GM12801 (cell line): ENCODE results near the gene VAV2.

Experiments used
- CTCF ChIP-seq: IDR thresholded peaks from one replicate; pipeline ENCODE4 v1.5.1; 2011; ENCODE audit warnings: control low read depth; ENCODE audit not compliant: insufficient read length; ENCODE audit errors: extremely low read depth

Gene VAV2

DNA sequence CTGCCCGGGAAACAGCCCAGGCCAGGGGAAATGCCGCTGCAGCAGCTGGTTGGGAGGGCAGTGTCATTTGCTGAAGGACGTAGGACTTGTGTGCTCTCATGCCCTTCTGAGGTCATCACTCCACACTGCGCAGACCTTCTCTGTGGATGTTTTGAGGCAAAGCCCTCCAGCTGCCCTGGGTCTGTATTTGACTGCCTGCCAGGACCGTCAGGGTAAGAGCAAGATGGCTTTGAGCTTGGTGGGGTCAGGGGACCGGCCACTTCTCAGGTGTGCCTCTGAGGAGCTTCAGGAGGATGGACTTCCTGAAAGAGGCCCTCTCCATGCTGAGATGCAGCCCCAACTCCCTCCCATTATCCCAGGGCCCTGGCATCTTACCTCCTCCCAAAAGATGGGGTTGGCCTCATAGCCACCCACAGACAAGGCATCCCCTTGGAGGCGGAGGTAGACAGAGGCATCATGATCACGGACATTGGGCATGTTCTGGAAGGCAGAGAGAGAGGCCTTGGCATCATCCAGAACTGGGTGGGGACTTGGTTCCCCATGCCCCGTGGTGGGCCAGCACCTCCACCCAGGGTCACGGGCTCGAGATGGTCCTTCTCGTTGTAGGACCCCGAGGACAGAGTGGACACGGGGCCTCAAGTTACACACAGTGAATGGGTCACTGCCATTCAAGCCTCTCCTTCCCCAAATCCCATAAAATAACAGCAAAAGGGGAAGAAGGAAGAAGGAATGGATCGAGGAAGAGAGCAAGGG is 273.4 kb downstream of the VAV2 start:
- TF ChIP-seq CTCF = no peak

- no peak for TF ChIP-seq CTCF
Measured at GRCh38 chr9:133717113-133718031, 274.8 kb downstream of the VAV2 start.

- TF ChIP-seq CTCF = no peak
Measured at GRCh38 chr9:133716564-133717112, 275.5 kb downstream of the VAV2 start.

DNA sequence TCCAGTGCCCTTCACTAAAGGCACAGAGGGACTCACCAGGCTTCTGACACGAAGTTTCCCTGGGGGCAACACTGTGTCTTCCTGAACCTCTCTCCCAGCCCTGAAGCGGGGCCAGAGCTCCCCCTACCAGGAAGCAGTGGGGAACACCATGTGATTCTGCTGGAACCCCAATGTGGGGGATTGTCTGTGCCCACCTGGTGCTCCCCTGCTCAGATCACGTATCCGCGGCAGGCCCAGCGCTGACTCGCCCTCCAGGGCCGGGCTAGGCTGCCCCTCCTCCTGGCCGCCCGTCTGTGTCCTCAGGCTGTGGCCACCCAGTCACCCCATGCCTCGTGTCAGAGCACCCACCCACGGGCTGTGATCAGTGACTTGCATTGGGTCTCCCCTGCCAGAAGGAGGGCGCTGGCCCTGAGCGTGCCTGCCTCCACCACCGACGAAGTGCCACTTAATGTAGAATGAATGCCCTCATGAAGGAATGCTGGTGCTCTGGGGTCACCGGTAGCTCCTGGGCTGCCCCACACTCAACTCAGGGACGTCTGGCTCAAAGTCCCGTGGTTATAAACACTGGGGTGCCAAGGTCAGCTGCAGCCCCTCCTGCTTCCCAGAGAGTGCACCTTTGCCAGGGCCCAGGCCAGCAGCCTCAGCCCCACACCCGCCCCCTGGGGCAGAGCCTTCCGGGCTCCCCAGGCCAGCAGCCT is 276.1 kb downstream of the VAV2 start:
- no peak for TF ChIP-seq CTCF

DNA sequence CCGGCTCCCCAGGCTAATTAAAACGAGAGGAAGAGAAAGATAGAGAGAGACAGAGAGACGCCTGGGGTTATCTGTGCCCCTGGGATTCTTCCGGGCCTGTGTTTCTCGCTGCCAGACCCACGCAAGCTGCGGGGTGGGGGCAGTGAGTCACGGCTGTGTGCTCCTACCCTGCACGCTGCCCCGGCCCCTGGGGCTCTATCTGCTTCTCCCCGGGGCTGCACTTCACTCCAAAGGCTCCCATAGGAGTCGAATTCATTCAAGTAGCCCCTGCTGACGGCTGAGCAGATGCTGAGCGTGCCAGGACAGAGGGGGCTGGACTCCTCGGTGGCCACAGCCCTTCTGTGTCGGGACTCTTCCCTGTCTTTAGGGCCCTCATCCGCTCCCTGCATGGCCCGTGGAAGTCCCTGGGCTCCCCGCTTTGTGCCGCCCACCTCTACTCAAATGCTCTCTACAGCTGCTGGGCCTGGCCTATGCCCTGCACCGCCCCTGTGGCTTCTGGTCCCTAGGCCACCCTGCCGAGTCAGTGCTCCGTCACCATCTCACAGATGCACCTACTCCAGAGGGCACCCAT is 276.7 kb downstream of the VAV2 start:
- TF ChIP-seq CTCF = no peak

DNA sequence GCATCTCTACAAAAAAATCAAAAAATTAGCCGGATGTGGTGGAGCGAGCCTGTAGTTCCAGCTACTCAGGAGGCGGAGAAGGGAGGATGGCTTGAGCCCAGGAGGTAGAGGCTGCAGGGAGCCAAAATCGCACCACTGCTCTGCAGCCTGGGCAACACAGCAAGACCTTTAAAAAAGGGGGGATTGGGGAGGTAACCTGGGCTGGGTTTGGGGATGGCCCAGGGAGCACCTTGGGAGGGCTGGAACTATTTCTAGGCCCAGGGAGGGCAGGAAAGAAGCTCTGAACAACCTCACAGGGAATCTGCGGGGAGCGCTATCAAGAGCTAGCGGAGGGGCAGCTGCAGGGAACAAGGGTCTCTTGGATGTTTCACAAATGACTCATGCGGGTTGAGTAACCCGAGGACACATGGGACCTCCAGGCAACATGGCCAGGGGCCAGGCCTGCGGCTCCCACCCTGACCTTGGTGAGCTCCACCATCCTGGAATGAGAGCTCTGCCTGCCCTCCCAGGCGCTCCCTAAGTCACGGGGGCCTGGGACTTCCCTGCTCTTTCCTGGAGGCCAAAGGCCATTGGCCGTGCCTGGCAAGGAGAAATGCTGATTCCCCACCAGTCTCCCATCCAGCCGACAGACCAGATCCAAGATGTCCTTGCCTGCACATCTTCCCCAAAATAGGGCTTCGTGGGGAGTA is 277.4 kb downstream of the VAV2 start:
- TF ChIP-seq CTCF = no peak
